ENCODE results near the gene SLC6A19. TPM values are rescaled to one million over a fixed set of nuclear protein-coding genes. Genes with fewer than 3 reads are reported as not detected.
A peak's percentile ranks its signal among the peaks of the same experiment; 100 is the strongest.

Gene SLC6A19
- total RNA-seq, 2 donors from 2014 or later: not detected

DNA sequence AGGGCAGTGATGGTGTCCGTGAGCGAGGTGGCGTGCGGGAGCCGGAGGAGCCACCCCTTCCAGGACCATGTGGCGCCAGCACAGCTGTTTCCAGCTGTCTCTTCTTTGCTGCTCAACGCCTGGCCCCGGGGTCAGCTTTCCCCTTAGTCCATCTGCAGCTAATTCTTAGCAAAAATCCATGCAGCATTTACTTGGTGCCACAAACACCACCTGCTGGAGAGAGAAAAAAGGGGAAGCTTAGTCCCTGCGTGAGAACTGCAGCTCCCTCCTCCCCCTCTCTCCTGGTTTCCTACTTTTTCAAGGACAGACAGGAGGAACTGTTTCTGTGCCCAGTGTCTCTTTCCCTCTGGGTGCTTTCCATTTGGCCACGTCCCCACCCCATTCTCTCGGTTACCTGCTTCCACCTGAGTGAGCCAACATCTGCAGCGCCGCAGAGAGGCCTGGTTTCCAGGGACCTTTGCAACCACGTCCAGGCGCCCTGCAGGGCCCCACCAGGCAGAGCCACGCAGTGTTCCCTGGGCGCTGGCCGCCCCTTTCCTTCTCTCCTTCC lies 3.4 kb downstream of the SLC6A19 start:
- no peaks in the 10 kb centered on the region for H3K9me3 ChIP-seq
- no peaks in the 10 kb centered on the region for H3K27me3 ChIP-seq
- H3K27ac ChIP-seq: no peak overlapping the region
- TF ChIP-seq, protein P1, sequence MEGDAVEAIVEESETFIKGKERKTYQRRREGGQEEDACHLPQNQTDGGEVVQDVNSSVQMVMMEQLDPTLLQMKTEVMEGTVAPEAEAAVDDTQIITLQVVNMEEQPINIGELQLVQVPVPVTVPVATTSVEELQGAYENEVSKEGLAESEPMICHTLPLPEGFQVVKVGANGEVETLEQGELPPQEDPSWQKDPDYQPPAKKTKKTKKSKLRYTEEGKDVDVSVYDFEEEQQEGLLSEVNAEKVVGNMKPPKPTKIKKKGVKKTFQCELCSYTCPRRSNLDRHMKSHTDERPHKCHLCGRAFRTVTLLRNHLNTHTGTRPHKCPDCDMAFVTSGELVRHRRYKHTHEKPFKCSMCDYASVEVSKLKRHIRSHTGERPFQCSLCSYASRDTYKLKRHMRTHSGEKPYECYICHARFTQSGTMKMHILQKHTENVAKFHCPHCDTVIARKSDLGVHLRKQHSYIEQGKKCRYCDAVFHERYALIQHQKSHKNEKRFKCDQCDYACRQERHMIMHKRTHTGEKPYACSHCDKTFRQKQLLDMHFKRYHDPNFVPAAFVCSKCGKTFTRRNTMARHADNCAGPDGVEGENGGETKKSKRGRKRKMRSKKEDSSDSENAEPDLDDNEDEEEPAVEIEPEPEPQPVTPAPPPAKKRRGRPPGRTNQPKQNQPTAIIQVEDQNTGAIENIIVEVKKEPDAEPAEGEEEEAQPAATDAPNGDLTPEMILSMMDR (IDR thresholded peaks at IDR 0.05): peak in 1 of 2 donors; percentile 28
- no peak for DNase-seq (ENCODE audit: low spot score)
- no peaks in the 10 kb centered on the region for H3K4me1 ChIP-seq
- no peak overlapping the region for H3K4me3 ChIP-seq
- H3K36me3 ChIP-seq: no peaks in the 10 kb centered on the region

DNA sequence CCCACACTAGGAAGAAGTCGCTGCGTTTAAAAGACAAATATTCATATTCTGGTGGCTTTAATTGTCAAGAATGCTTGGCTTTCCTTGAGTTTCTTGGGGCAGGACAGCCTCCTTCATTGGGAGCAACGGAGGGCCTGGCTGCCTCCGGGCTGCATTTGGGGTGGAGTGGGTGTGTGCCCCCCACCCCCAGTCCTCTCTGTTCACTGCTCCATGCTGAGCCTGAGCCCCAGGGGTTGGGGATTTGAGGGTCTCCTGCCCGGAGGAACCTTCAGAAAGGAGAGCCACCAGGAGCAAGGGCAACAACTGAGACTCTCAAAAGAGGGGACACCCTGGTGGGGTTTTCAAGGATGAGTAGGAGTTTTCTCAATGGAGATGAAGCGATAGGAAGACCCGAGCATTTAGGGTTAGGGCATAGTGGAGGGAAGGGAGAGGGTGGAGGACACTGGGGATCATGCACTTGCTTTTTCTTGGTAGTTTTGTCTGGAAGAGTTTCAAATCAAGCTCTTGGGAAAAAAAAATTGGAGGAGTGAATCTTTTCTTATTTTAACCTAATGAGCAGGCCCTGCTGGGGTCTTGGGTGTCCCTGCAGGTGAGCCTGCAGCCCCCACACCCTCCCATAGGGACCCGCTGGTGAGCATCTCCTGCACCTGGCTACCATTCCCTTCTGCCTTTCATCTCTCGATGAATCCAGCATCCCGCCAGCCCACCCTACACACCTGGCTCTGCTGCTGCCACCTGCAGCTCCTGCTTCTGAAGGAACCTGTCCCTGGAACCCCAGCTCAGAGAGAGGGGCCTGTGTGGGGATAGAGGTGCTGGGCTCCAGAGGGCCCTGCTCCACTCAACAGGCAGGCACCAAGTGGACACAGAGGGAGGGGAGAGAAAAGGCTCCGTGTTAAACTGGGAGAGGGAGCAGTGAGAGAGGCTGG lies 4.1 kb downstream of the SLC6A19 start:
- Histone ChIP-seq H3K27ac (no peak overlapping the region), H3K4me1 (no peaks in the 10 kb centered on the region), H3K9me3 (no peaks in the 10 kb centered on the region), H3K36me3 (no peaks in the 10 kb centered on the region), H3K4me3 (no peak overlapping the region), H3K27me3 (no peaks in the 10 kb centered on the region)
- TF ChIP-seq, protein P1 (IDR thresholded peaks at IDR 0.05): no peak
- no peak for DNase-seq (ENCODE audit: low spot score)

DNA sequence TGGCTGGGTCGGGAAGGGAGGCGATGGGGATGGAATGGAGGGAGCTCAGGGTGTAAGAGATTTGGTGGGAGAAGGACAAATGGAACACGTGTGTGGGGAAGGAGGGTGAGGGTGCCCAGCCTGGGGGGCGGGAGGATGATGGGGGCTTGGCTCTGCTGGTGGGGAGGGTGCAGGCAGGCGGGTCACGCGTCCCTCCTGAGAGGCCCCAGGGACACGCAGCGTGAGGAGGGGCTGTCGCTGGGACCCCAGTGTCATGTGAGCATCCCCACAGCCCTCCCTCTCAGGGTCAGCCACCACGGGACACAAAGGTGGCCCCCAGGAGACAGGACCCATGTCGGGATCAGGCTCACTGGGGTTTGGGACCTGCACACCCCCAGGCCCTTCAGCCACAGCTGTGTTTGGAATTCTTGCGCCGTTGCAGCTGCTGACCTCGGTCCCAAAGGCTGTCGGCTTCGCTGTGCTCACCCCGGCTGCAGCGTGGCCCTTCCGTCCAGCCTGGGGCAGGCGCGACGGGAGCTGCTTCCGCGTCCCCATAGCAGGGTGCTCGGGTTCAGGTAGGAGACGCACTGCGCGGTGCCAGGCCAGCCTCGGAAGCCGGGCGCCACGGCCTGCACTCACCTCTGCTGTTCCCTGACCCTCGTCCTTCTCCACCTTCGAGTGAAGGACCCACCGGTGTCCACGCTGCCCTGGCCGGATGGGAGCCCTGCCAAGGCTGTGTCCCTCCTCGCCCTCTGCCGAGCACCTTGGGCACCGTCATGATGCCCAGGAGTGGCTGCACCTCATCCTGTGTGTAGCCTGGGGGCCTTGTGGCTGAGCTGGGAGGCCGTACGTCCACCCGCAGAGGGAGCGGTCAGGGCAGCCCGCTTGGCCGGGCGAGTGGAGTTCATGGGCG lies 5.4 kb downstream of the SLC6A19 start:
- no peaks in the 10 kb centered on the region for H3K36me3 ChIP-seq
- no peak overlapping the region for H3K27ac ChIP-seq
- no peaks in the 10 kb centered on the region for H3K9me3 ChIP-seq
- DNase-seq (ENCODE audit: low spot score): no peak
- no peaks in the 10 kb centered on the region for H3K4me1 ChIP-seq
- H3K4me3 ChIP-seq: no peak overlapping the region
- TF ChIP-seq, protein P1 (IDR thresholded peaks at IDR 0.05): no peak
- no peaks in the 10 kb centered on the region for H3K27me3 ChIP-seq

DNA sequence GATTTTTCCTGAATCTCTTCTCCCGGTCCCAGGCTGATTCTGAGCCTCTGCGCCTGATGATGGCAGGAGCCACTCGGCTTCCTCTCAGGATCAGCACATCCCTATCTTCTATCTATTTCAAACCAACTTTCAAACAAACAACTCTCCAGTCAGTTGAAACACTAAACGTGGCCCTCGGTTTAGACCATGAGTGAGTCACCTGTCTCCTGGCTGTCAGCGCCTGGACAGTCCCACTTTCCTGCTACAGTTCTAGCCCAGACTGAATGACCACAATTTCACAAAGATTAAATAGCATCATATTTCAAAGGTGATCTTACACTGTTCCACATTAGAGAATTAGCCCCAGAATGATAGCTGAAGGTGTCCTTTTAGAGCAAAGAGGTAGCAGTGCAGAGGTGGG lies 6.2 kb downstream of the SLC6A19 start:
- H3K27me3 ChIP-seq: no peaks in the 10 kb centered on the region
- no peak for DNase-seq (ENCODE audit: low spot score)
- TF ChIP-seq, protein P1 (IDR thresholded peaks at IDR 0.05): no peak

DNA sequence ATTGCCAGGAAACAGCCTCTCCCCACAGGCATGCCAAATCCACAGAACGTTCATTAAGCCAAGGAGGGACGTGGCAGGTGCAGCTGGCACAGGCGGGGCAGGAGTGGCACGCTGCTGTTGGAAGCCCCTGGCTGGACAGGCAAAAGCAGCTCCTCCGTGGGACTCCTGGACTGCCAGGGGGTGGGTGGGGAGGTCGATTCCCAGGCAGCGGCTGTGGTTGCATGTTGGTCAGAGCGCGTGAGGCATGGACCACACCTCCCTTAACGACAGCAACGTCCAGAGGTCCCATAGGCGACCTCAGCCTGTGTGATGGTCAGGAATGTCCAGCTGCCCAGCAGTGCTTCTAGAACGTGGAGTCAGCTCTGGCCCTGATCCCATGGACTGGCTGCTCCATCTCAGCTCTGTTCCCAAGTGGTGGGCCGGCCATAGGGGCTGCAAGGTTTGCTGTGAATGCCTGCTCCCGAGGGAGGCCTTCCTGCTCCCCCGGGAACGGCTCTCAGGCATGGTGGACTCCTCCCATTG lies 6.9 kb downstream of the SLC6A19 start:
- H3K4me3 ChIP-seq: no peak overlapping the region

More for the DNA sequence above, 6.2 kb downstream of the SLC6A19 start:
- H3K9me3 ChIP-seq: no peaks in the 10 kb centered on the region
- H3K36me3 ChIP-seq: no peaks in the 10 kb centered on the region
- no peak overlapping the region for H3K27ac ChIP-seq
- H3K4me3 ChIP-seq: no peak overlapping the region
- no peaks in the 10 kb centered on the region for H3K4me1 ChIP-seq

More for the DNA sequence above, 6.9 kb downstream of the SLC6A19 start:
- Histone ChIP-seq H3K4me1 (no peaks in the 10 kb centered on the region), H3K27ac (no peak overlapping the region), H3K36me3 (no peaks in the 10 kb centered on the region), H3K27me3 (no peaks in the 10 kb centered on the region), H3K9me3 (no peaks in the 10 kb centered on the region)
- no peak for DNase-seq (ENCODE audit: low spot score)
- TF ChIP-seq, protein P1 (IDR thresholded peaks at IDR 0.05): no peak

All from right atrium auricular region (tissue), 2 donors.